ENCODE results near the gene HES3. TPM values are rescaled to one million over a fixed set of nuclear protein-coding genes. Genes with fewer than 3 reads are reported as not detected.

HES3 gene
- total and polyA plus RNA-seq, 2 donors, result not detected

- Histone ChIP-seq H3K4me1 (ENCODE audit: insufficient read depth) (no peaks in the 10 kb centered on the region), H3K36me3 (ENCODE audit: insufficient read depth) (no peaks in the 10 kb centered on the region), H3K27ac (ENCODE audit: low read depth) (no peak overlapping the region), H3K4me3 (ENCODE audit: low read depth, low read length) (no peak overlapping the region)
- DNase-seq (ENCODE audit: extremely low spot score), result no peak
- WGBS, result 90% methylated on average over 31 of the region's 31 CpGs
These were observed 35.8 kb downstream of the HES3 start for GRCh38 chr1:6279613-6280383.

DNA sequence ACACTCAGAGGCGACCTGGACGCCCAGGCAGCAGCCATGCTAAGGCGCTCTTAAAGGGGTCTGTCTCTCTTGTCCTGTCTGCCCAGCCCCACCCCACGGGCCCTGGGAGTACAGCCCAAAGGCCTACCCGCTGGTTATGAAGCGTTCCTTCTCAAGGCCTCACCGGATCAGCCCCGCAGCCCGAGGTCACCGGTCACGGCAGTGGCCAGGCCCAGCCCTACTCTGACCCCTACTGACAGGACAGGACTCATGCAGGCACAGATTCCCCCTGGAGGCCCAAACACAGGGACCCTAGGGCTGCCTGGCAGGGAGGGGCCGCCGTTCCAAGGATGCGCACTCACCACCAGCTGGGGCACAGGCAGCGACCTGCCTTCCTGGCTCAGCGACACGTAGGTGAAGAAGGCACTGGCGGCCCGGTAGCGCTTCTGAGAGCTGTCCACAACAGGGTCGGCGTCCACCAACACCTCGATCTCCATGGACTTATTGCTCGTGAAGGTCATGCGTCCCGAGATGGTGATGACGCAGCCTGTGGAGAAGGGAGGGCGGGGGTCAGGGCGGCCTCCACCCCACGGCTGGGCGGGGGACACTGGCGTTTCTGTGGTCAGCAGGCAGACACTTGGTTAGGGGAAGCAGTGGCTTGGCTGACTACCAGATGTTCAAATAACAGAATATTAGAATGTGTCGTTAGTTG is 36.9 kb downstream of the HES3 start:
- 75% methylated on average over 33 of the region's 33 CpGs for WGBS

DNA sequence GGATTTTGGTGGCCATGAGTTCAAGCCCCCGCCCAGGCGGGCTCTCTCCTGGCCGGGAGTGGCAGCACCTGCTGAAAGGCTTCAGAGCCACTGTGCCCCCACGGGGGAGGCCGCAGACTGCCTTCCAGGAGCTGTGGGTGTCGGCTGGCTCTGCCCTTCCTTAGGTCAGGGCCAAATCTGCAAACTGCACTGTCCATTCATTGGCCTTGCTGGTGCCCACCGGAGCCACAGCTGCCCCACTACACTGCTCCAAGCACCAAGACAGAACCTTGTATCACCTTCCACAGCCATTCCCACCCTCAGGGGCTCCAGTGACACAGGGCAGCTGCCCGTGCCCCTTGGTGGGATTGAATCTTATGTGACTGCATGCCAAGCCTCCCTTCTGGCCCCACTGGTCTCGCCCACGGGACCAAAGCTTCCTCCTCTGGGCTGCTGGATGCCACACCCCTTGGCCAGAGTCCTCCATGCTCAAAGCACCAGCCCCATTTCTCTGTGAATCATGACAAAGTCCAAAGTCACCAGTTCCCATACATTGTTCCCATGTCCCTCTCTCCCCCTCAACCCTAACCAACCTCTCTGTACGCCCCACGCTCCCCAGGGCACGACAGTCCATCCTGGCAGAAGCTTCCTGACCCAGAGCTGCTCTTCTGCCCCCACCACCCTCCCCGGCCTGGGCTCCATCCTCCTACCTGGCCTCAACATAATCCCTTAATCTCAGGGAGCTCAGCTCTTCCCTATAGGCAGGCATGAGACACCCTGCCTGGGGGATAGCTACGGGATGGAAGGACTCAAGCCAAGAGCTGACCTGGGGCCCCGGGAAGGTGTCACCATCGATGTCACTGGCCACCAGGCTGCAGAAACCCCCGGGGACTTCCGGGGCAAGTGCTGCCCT is 37.8 kb downstream of the HES3 start:
- H3K4me3 ChIP-seq (ENCODE audit: low read depth, low read length), result no peak overlapping the region
- no peaks in the 10 kb centered on the region for H3K4me1 ChIP-seq (ENCODE audit: insufficient read depth)
- WGBS, result 86% methylated on average over 19 of the region's 19 CpGs
- no peak for DNase-seq (ENCODE audit: extremely low spot score)
- H3K36me3 ChIP-seq (ENCODE audit: insufficient read depth), result no peaks in the 10 kb centered on the region
- no peak overlapping the region for H3K27ac ChIP-seq (ENCODE audit: low read depth)

More for the DNA sequence above, 36.9 kb downstream of the HES3 start:
- Histone ChIP-seq H3K27ac (ENCODE audit: low read depth) (no peak overlapping the region), H3K4me1 (ENCODE audit: insufficient read depth) (no peaks in the 10 kb centered on the region), H3K4me3 (ENCODE audit: low read depth, low read length) (no peak overlapping the region), H3K36me3 (ENCODE audit: insufficient read depth) (no peaks in the 10 kb centered on the region)
- DNase-seq (ENCODE audit: extremely low spot score), result no peak

DNA sequence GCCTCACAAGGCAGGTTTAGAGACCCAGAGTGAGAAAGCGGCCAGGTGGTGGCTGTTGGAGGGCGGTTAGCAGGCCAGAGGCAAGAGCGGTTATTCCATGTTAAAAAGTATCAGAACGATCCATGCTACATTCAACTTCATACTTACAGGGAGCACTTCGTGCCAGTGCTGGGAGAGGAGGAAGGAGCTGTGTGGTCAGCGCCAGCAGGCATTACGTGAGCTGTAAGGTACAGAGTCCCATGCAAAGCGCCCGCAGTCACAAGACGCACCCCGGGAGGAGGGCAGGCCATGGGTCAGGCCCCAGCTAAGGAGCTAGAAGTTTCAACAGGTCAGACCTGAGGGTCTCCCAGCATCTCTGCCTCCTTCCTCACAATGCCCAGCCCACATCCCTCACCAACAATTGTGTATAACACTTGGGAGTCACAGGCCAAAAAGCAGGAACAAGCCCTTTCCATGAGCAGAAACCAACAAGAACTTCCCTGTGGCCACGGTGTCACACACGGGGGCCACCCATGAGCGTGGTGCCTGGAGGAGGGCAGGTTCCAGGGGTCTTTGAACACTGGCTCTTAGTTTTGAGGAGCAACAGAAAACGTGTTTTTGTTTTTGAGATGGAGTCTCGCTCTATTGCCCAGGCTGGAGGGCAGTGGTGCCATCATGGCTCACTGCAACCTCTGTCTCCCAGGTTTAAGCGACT is 38.7 kb downstream of the HES3 start:
- WGBS, result 96% methylated on average over 17 of the region's 17 CpGs
- no peak for DNase-seq (ENCODE audit: extremely low spot score)
- Histone ChIP-seq H3K4me3 (ENCODE audit: low read depth, low read length) (no peak overlapping the region), H3K27ac (ENCODE audit: low read depth) (no peak overlapping the region), H3K4me1 (ENCODE audit: insufficient read depth) (no peaks in the 10 kb centered on the region), H3K36me3 (ENCODE audit: insufficient read depth) (no peaks in the 10 kb centered on the region)

DNA sequence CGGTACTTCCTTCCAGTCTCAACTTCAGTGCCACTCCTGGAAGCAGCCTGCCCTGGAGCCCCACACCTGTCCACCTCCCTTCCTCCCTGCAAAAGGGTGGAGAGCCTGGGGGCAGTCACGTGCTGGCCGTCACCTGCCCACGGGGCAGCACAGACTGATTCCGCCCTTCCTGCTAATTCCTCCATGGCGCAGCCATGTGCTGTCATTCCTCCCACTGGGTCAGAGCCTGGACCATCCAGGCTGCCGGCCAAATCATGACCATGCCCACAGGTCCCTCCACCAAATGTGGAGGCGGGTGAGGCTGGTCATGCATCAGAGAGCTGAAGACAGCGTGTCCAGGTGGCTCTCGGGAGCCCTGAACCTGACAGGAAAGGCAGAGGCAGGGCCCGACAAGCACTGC is 41.4 kb downstream of the HES3 start:
- no peak overlapping the region for H3K27ac ChIP-seq (ENCODE audit: low read depth)
- no peak for DNase-seq (ENCODE audit: extremely low spot score)
- peaks cover 3% of the 10 kb centered on the region for H3K4me1 ChIP-seq (ENCODE audit: insufficient read depth)
- no peak overlapping the region for H3K4me3 ChIP-seq (ENCODE audit: low read depth, low read length)
- no peaks in the 10 kb centered on the region for H3K36me3 ChIP-seq (ENCODE audit: insufficient read depth)
- WGBS, result 93% methylated on average over 11 of the region's 11 CpGs

DNA sequence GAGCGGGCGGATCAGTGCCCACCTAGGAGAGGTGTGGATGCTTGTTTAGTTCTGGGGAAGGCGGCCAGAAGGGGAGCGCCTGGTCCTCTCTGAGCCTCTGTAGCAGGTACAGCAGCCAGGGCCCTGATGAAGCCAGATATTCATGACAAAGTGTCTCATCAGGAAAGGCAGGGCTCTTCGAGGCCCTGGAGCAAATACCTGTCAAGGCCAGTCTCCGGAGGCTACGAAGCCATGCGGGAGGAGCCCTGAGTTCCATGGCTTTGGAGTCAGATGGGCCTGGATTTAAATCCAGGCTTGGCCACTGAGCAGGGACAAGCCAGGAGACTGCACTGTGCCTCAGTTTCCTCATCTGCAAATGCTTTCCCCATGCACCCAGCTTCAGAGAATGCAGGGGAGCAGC is 42.3 kb downstream of the HES3 start:
- peaks cover 3% of the 10 kb centered on the region for H3K4me1 ChIP-seq (ENCODE audit: insufficient read depth)
- 96% methylated on average over 8 of the region's 8 CpGs for WGBS
- no peaks in the 10 kb centered on the region for H3K36me3 ChIP-seq (ENCODE audit: insufficient read depth)
- H3K4me3 ChIP-seq (ENCODE audit: low read depth, low read length), result no peak overlapping the region
- DNase-seq (ENCODE audit: extremely low spot score), result no peak
- H3K27ac ChIP-seq (ENCODE audit: low read depth), result no peak overlapping the region

GRCh38 chr1:6287029-6287428 is 43.0 kb downstream of the HES3 start:
- 83% methylated on average over 13 of the region's 13 CpGs for WGBS
- no peak overlapping the region for H3K4me3 ChIP-seq (ENCODE audit: low read depth, low read length)
- no peak for DNase-seq (ENCODE audit: extremely low spot score)
- peaks cover 3% of the 10 kb centered on the region for H3K4me1 ChIP-seq (ENCODE audit: insufficient read depth)
- no peak overlapping the region for H3K27ac ChIP-seq (ENCODE audit: low read depth)
- H3K36me3 ChIP-seq (ENCODE audit: insufficient read depth), result no peaks in the 10 kb centered on the region

DNA sequence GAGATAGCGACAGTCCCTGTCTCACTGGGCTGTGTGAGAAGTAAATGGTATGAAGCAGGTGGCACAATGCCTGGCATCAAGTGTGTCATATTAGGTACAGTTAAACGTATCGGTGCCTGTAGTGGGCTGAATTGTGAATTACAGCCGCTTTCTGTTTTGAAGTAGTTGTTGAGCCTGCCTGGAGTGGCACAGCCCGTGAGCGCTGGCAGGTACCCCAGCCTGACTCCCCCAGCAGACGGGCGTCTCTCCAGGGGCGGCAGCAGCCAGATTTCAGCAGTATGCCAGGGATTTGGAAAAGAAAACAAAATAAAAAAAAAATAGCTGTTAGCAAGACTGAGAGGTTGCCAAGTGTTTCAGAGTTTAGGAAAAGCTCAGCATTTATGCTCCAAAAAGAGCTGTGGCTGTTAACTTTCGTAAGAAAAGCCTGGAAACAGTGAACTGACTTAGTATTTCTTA is 43.5 kb downstream of the HES3 start:
- no peak overlapping the region for H3K27ac ChIP-seq (ENCODE audit: low read depth)
- H3K4me3 ChIP-seq (ENCODE audit: low read depth, low read length), result no peak overlapping the region
- no peak for DNase-seq (ENCODE audit: extremely low spot score)
- no peaks in the 10 kb centered on the region for H3K36me3 ChIP-seq (ENCODE audit: insufficient read depth)
- H3K4me1 ChIP-seq (ENCODE audit: insufficient read depth), result peaks cover 3% of the 10 kb centered on the region
- 67% methylated on average over 10 of the region's 10 CpGs for WGBS

GRCh38 chr1:6288026-6288425 is 44.0 kb downstream of the HES3 start:
- whole genome bisulfite sequencing, result 89% methylated on average over 14 of the region's 14 CpGs
- peaks cover 3% of the 10 kb centered on the region for H3K4me1 ChIP-seq (ENCODE audit: insufficient read depth)
- H3K36me3 ChIP-seq (ENCODE audit: insufficient read depth), result no peaks in the 10 kb centered on the region
- no peak for DNase-seq (ENCODE audit: extremely low spot score)
- H3K4me3 ChIP-seq (ENCODE audit: low read depth, low read length), result no peak overlapping the region
- H3K27ac ChIP-seq (ENCODE audit: low read depth), result no peak overlapping the region

- Histone ChIP-seq H3K27ac (ENCODE audit: low read depth) (no peak overlapping the region), H3K4me3 (ENCODE audit: low read depth, low read length) (no peak overlapping the region), H3K4me1 (ENCODE audit: insufficient read depth) (peaks cover 3% of the 10 kb centered on the region), H3K36me3 (ENCODE audit: insufficient read depth) (no peaks in the 10 kb centered on the region)
- 72% methylated on average over 10 of the region's 10 CpGs for WGBS
- DNase-seq (ENCODE audit: extremely low spot score), result no peak
These were observed 44.7 kb downstream of the HES3 start for GRCh38 chr1:6288665-6289064.

- no peaks in the 10 kb centered on the region for H3K36me3 ChIP-seq (ENCODE audit: insufficient read depth)
- DNase-seq (ENCODE audit: extremely low spot score), result no peak
- 67% methylated on average over 10 of the region's 10 CpGs for WGBS
- no peak overlapping the region for H3K4me3 ChIP-seq (ENCODE audit: low read depth, low read length)
- peaks cover 3% of the 10 kb centered on the region for H3K4me1 ChIP-seq (ENCODE audit: insufficient read depth)
- no peak overlapping the region for H3K27ac ChIP-seq (ENCODE audit: low read depth)
These were observed 48.1 kb downstream of the HES3 start for GRCh38 chr1:6292102-6292501.

DNA sequence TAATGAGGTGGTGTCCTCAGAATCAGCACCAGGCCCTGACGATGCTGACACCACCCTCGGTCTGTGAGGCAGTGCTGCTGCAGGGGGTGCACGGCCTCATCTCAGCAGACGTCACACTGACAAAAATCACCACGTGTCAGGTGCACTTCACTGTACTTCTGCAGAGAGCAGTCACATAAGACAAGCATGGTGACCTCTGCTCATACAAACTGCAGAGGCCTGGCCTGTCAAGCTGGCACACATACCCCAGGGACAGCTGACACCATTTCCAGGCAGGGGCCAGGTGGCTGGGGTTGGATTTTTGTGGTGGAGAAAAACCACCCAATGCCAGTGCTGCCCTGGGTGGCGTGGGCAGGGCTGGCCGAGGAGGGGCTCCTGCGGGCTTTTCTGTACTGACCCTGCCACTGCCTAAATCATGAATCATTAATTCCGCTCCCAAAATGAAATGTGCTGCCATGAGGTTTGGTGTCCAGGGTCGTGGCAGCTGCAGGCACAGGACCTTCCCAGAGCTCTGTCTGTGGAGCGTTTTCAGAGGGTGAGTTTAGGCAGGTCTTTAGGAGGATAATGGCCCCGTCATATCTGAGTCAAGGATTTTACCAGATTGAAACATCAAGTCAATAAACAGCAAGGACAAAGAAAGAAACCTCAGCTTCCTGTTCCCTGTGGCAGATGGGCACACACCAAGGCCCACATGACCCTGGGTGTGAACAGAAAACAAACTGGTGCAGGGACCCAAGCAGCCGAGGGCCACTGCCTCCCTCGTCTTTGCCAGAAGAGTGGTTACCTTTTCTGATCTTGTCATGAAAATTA is 50.3 kb downstream of the HES3 start:
- DNase-seq (ENCODE audit: extremely low spot score), result no peak
- 88% methylated on average over 14 of the region's 14 CpGs for WGBS
- Histone ChIP-seq H3K36me3 (ENCODE audit: insufficient read depth) (no peaks in the 10 kb centered on the region), H3K4me3 (ENCODE audit: low read depth, low read length) (no peak overlapping the region), H3K4me1 (ENCODE audit: insufficient read depth) (no peaks in the 10 kb centered on the region), H3K27ac (ENCODE audit: low read depth) (no peak overlapping the region)

Measured in urinary bladder (tissue), 4 donors.